IMR-90 (cell line): ENCODE data around the gene VSIG4. TPM values are rescaled to one million over a fixed set of nuclear protein-coding genes. Genes with fewer than 3 reads are reported as not detected.

Source experiments
- ATAC-seq: fragments of 200-7000 bp; cut with Tn5 transposase; 2 replicates; pipeline ENCODE4 v1.9.1; 2020; ENCODE audit warnings: low read depth, mild to moderate bottlenecking, moderate library complexity
- BruUV-seq: library from RNA; stranded (reverse); fragments of 400-500 nt; replicated peaks from 2 replicates; lab custom pipeline; 2021; lab: Mats Ljungman, UMichigan
- CTCF ChIA-PET: fragments of 300-600 bp; formaldehyde crosslinking; extraction: SDS; loops from one replicate; lab custom pipeline; 2021; ENCODE audit warnings: antibody characterized with exemption; lab: Yijun Ruan, JAX
- POLR2A ChIA-PET: fragments of 300-600 bp; sonication (Branson Sonifier 250); formaldehyde crosslinking; loops from one replicate; lab custom pipeline; 2022; ENCODE audit warnings: antibody characterized with exemption; ENCODE audit not compliant: unreplicated experiment; lab: Charles Lee
- DNase-seq: peaks from one replicate; pipeline ENCODE4 v3.0.0; 2013
- H2AFZ ChIP-seq: replicated peaks from 2 replicates; pipeline ENCODE3; 2013; ENCODE audit warnings: low read length, mild to moderate bottlenecking; ENCODE audit not compliant: poor library complexity
- H2AK5ac ChIP-seq: 2 replicates; pipeline ENCODE4 v1.6.1; 2013; ENCODE audit warnings: low read depth, low read length, inconsistent platforms
- H2AK9ac ChIP-seq: replicated peaks from 2 replicates; pipeline ENCODE3; 2013; ENCODE audit warnings: mild to moderate bottlenecking, low read depth, low read length, moderate library complexity; ENCODE audit not compliant: poor library complexity
- H2BK120ac ChIP-seq: 2 replicates; pipeline ENCODE4 v1.6.1; 2013; ENCODE audit warnings: low read depth, low read length, inconsistent platforms
- H2BK15ac ChIP-seq: 3 replicates; pipeline ENCODE4 v1.6.1; 2013; ENCODE audit warnings: low read depth, low read length, inconsistent platforms
- H2BK20ac ChIP-seq: 2 replicates; pipeline ENCODE4 v1.6.1; 2013; ENCODE audit warnings: low read depth, mild to moderate bottlenecking, inconsistent platforms, low read length, moderate library complexity
- H2BK5ac ChIP-seq: 2 replicates; pipeline ENCODE4 v1.6.1; 2013; ENCODE audit warnings: mild to moderate bottlenecking, low read depth, low read length, inconsistent platforms; ENCODE audit not compliant: poor library complexity, severe bottlenecking
- H3K14ac ChIP-seq: replicated peaks from 2 replicates; pipeline ENCODE4 v1.6.1; 2013; ENCODE audit warnings: low read depth, low read length, inconsistent platforms
- H3K18ac ChIP-seq: 2 replicates; pipeline ENCODE4 v1.6.1; 2013; ENCODE audit warnings: low read depth, low read length, control low read depth
- H3K23ac ChIP-seq: 2 replicates; pipeline ENCODE4 v1.6.1; 2013; ENCODE audit warnings: low read depth, low read length, inconsistent platforms
- H3K27ac ChIP-seq: 2 replicates; pipeline ENCODE4 v1.5.1; 2013; ENCODE audit warnings: mild to moderate bottlenecking, control low read depth, low read length; ENCODE audit not compliant: insufficient read depth
- H3K27me3 ChIP-seq: 2 replicates; pipeline ENCODE4 v1.6.1; 2013; ENCODE audit warnings: low read length; ENCODE audit not compliant: control insufficient read depth, insufficient read depth
- H3K36me3 ChIP-seq: 2 replicates; pipeline ENCODE4 v1.6.1; 2013; ENCODE audit warnings: low read length, mixed read lengths; ENCODE audit not compliant: control insufficient read depth, insufficient read depth
- H3K4ac ChIP-seq: 2 replicates; pipeline ENCODE4 v1.6.1; 2013; ENCODE audit warnings: low read depth, low read length, inconsistent platforms
- H3K4me1 ChIP-seq: 2 replicates; pipeline ENCODE4 v1.6.1; 2013; ENCODE audit warnings: low read length, mixed read lengths; ENCODE audit not compliant: control insufficient read depth, insufficient read depth
- H3K4me2 ChIP-seq: 2 replicates; pipeline ENCODE4 v1.6.1; 2013; ENCODE audit warnings: low read depth, mild to moderate bottlenecking, control low read depth, low read length, moderate library complexity
- H3K4me3 ChIP-seq: 2 replicates; pipeline ENCODE4 v1.5.1; 2013; ENCODE audit warnings: low read depth, mild to moderate bottlenecking, control low read depth, low read length, moderate library complexity; ENCODE audit not compliant: insufficient read depth
- H3K56ac ChIP-seq: 2 replicates; pipeline ENCODE4 v1.6.1; 2013; ENCODE audit warnings: low read length, inconsistent platforms; ENCODE audit not compliant: insufficient read depth; ENCODE audit errors: extremely low read depth
- H3K79me1 ChIP-seq, 2 experiments: 2 replicates each; pipeline ENCODE4 v1.6.1; 2013; ENCODE audit warnings: low read length in 2 of 2, inconsistent platforms in 1 of 2, low read depth in 1 of 2
- H3K9ac ChIP-seq: 2 replicates; pipeline ENCODE4 v1.6.1; 2013; ENCODE audit warnings: low read depth, low read length, control low read depth
- H3K9me1 ChIP-seq: 2 replicates; pipeline ENCODE4 v1.6.1; 2013; ENCODE audit warnings: low read length, inconsistent platforms; ENCODE audit not compliant: insufficient read depth
- H3K9me3 ChIP-seq: 2 replicates; pipeline ENCODE4 v1.6.1; 2013; ENCODE audit warnings: low read length; ENCODE audit not compliant: control insufficient read depth, insufficient read depth
- H4K20me1 ChIP-seq: 2 replicates; pipeline ENCODE4 v1.6.1; 2013; ENCODE audit warnings: low read length, inconsistent platforms; ENCODE audit not compliant: insufficient read depth
- H4K5ac ChIP-seq: 2 replicates; pipeline ENCODE4 v1.6.1; 2013; ENCODE audit warnings: mild to moderate bottlenecking, low read depth, low read length, control low read depth
- H4K8ac ChIP-seq, 2 experiments: 2 replicates each; pipeline ENCODE4 v1.6.1; 2013; ENCODE audit warnings: low read depth in 2 of 2, low read length in 2 of 2, control low read depth in 1 of 2, inconsistent platforms in 1 of 2
- H4K91ac ChIP-seq: 2 replicates; pipeline ENCODE4 v1.6.1; 2013; ENCODE audit warnings: low read depth, low read length, inconsistent platforms; ENCODE audit not compliant: insufficient read depth
- BHLHE40 ChIP-seq: fragments of 150-350 bp; IDR thresholded peaks from 2 replicates; pipeline ENCODE4 v1.6.1; 2016; ENCODE audit warnings: mild to moderate bottlenecking, low read depth, low read length
- CEBPB ChIP-seq: IDR thresholded peaks from 2 replicates; pipeline ENCODE4 v1.6.1; 2012; ENCODE audit warnings: low read depth, low read length, improper control_type of control experiment
- CHD1 ChIP-seq: IDR thresholded peaks from 2 replicates; pipeline ENCODE4 v1.6.1; 2012; ENCODE audit warnings: low read depth, low read length, improper control_type of control experiment
- CTCF ChIP-seq: conservative IDR thresholded peaks from 2 replicates; pipeline ENCODE4 v1.5.1; 2012; ENCODE audit warnings: mild to moderate bottlenecking, low read depth, low read length, improper control_type of control experiment
- ELK1 ChIP-seq: fragments of 150-350 bp; IDR thresholded peaks from 2 replicates; pipeline ENCODE4 v1.6.1; 2016; ENCODE audit warnings: low read depth, mild to moderate bottlenecking, low read length, moderate library complexity, borderline replicate concordance
- FOS ChIP-seq: fragments of 150-350 bp; IDR thresholded peaks from 2 replicates; pipeline ENCODE4 v1.6.1; 2016; ENCODE audit warnings: low read depth, low read length
- MAFK ChIP-seq: IDR thresholded peaks from 2 replicates; pipeline ENCODE4 v1.6.1; 2012; ENCODE audit warnings: low read depth, low read length, improper control_type of control experiment
- MAZ ChIP-seq: IDR thresholded peaks from 2 replicates; pipeline ENCODE4 v1.6.1; 2012; ENCODE audit warnings: low read depth, mild to moderate bottlenecking, low read length, improper control_type of control experiment, moderate library complexity, borderline replicate concordance
- MXI1 ChIP-seq: IDR thresholded peaks from 2 replicates; pipeline ENCODE4 v1.6.1; 2012; ENCODE audit warnings: low read depth, mild to moderate bottlenecking, low read length, moderate library complexity, borderline replicate concordance
- NFE2L2 ChIP-seq: fragments of 150-350 bp; IDR thresholded peaks from 2 replicates; pipeline ENCODE4 v1.6.1; 2016; ENCODE audit warnings: low read depth, mild to moderate bottlenecking, low read length
- POLR2A ChIP-seq: IDR thresholded peaks from 2 replicates; pipeline ENCODE4 v1.6.1; 2012; ENCODE audit warnings: mild to moderate bottlenecking, low read depth, low read length
- RCOR1 ChIP-seq: IDR thresholded peaks from 2 replicates; pipeline ENCODE4 v1.6.1; 2012; ENCODE audit warnings: mild to moderate bottlenecking, low read length, improper control_type of control experiment; ENCODE audit not compliant: insufficient replicate concordance
- RFX5 ChIP-seq: IDR thresholded peaks from 2 replicates; pipeline ENCODE4 v1.8.0; 2012; ENCODE audit warnings: low read depth, mild to moderate bottlenecking, low read length, moderate library complexity
- SMC3 ChIP-seq: fragments of 150-350 bp; IDR thresholded peaks from 2 replicates; pipeline ENCODE4 v1.6.1; 2016; ENCODE audit warnings: low read depth, mild to moderate bottlenecking, antibody characterized with exemption, low read length, moderate library complexity
- WGBS, 2 experiments: methylation state at CpG; one replicate each; pipeline versions ENCODE4 v1.1.5 to v1.1.7; 2013; ENCODE audit warnings: missing lambda C conversion rate in 2 of 2; ENCODE audit not compliant: insufficient read length in 1 of 2; ENCODE audit errors: extremely low coverage in 2 of 2; 5-methylcytosine and 5-hydroxymethylcytosine counted together
- dilution Hi-C: fragments of 300-500 bp; cut with HindIII; formaldehyde crosslinking; loops from one replicate; pipeline ENCODE4 v1.14.3; 2018; ENCODE audit warnings: low sequenced_read_pairs; ENCODE audit not compliant: unreplicated experiment
- in situ Hi-C: fragments of 300-500 bp; cut with MboI; formaldehyde crosslinking; loops from 3 replicates; pipeline ENCODE4 v1.14.3; 2019; ENCODE audit warnings: low sequenced_read_pairs, inconsistent platforms, mixed read lengths
- intact Hi-C: fragments of 100-400 bp; cut with micrococcal nuclease; formaldehyde crosslinking; loops from 2 replicates; pipeline ENCODE4 v1.10.0; 2022
- polyA plus RNA-seq, 3 experiments: library from polyadenylated mRNA; depleted of rRNA; stranded (reverse); fragments of >200 nt; gene quantifications; 2 replicates each; pipeline ENCODE4 v1.2.3, GENCODE V29; 2012; ENCODE audit warnings: low replicate concordance in 1 of 3
- total RNA-seq: library from RNA; depleted of rRNA; stranded (reverse); fragments of >200 nt; gene quantifications from 2 replicates; pipeline ENCODE4 v1.2.3, GENCODE V29; 2012

VSIG4 gene
- total and polyA plus RNA-seq, 2 of the 4 experiments (the other 2 are of a cell fraction): not detected

GRCh38 chrX:66024092-66024467 lies 15.8 kb downstream of the VSIG4 start:
- CTCF ChIA-PET: no interaction called here
- Histone ChIP-seq H2BK120ac (no peak overlapping the region), H3K23ac (no peak overlapping the region), H3K27ac (no peak overlapping the region), H4K20me1 (no peaks in the 10 kb centered on the region), H2BK15ac (no peak overlapping the region), H2BK5ac (no peak overlapping the region), H3K27me3 (peaks cover 6% of the 10 kb centered on the region), H3K4me3 (no peak overlapping the region), H3K36me3 (no peaks in the 10 kb centered on the region), H2AK9ac (no peak overlapping the region), H3K4ac (no peak overlapping the region), H3K9me1 (no peaks in the 10 kb centered on the region), H3K79me1 (no peaks in the 10 kb centered on the region), H4K8ac (no peak overlapping the region), H3K18ac (no peak overlapping the region), H2AFZ (no peak overlapping the region), H3K4me2 (no peak overlapping the region), H3K56ac (no peak overlapping the region), H3K9ac (no peak overlapping the region), H3K4me1 (no peaks in the 10 kb centered on the region), H3K14ac (no peak overlapping the region), H4K5ac (no peak overlapping the region), H3K9me3 (no peaks in the 10 kb centered on the region), H4K91ac (no peak overlapping the region), H2BK20ac (no peak overlapping the region), H2AK5ac (no peak overlapping the region)
- DNase-seq (no peak), ATAC-seq (no peak)
- WGBS, 2 experiments: no CpG with 5 or more reads among the region's 1 CpG
- TF ChIP-seq FOS (no peak), NFE2L2 (no peak), POLR2A (no peak), MAFK (no peak), CTCF (no peak), RCOR1 (no peak), ELK1 (no peak), MAZ (no peak), SMC3 (no peak), MXI1 (no peak), BHLHE40 (no peak), CHD1 (no peak), CEBPB (no peak), RFX5 (no peak)
- POLR2A ChIA-PET: no interaction called here
- intact Hi-C loops (no loop called here), in situ Hi-C loops (no loop called here), dilution Hi-C loops (no loop called here)
- BruUV-seq: no TSS peak
